HUES6 (cell line): ENCODE measurements around the gene ST8SIA4.

Experiments
- H3K27ac ChIP-seq: 2 replicates; pipeline ENCODE4 v1.7.0; 2013; ENCODE audit warnings: low read depth, mild to moderate bottlenecking, low read length, inconsistent platforms
- H3K27me3 ChIP-seq: 2 replicates; pipeline ENCODE4 v1.6.1; 2013; ENCODE audit warnings: low read length; ENCODE audit not compliant: control insufficient read depth, insufficient read depth
- H3K36me3 ChIP-seq: 2 replicates; pipeline ENCODE4 v1.6.1; 2013; ENCODE audit warnings: low read length; ENCODE audit not compliant: control insufficient read depth, insufficient read depth
- H3K4me1 ChIP-seq: 2 replicates; pipeline ENCODE4 v1.6.1; 2013; ENCODE audit warnings: low read length; ENCODE audit not compliant: control insufficient read depth, insufficient read depth
- H3K4me3 ChIP-seq: 2 replicates; pipeline ENCODE4 v1.5.1; 2013; ENCODE audit warnings: low read depth, low read length
- H3K9ac ChIP-seq: one replicate; pipeline ENCODE4 v1.6.1; 2013; ENCODE audit warnings: mild to moderate bottlenecking, low read length
- H3K9me3 ChIP-seq: 2 replicates; pipeline ENCODE4 v1.6.1; 2013; ENCODE audit warnings: low read depth, low read length; ENCODE audit not compliant: control insufficient read depth, insufficient read depth

Gene ST8SIA4

DNA sequence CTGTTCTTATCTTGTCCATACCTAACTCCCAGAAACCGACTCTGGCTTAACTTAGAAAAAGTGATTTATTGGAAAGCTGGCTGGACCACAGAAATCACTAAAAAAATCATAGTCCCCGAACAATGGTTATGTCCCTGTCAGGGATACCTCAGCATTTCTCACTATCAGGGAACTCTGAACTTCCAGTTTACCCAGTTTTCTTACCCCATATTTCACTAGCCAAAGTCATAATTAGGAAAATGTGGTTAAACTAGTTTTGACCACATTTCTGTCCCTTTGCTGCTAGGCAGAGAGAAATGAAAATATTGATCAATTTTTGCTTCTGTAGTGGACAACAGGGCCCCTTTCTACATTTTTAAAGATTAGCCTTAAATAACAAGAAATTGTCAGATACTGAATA lies 38.2 kb downstream of the ST8SIA4 start:
- no peaks in the 10 kb centered on the region for H3K4me1 ChIP-seq
- H3K27ac ChIP-seq: no peak overlapping the region
- no peak overlapping the region for H3K9ac ChIP-seq
- H3K36me3 ChIP-seq: no peaks in the 10 kb centered on the region
- no peaks in the 10 kb centered on the region for H3K9me3 ChIP-seq
- no peaks in the 10 kb centered on the region for H3K27me3 ChIP-seq
- H3K4me3 ChIP-seq: no peak overlapping the region

GRCh38 chr5:100863739-100864138 lies 39.3 kb downstream of the ST8SIA4 start:
- Histone ChIP-seq H3K36me3 (no peaks in the 10 kb centered on the region), H3K4me3 (no peak overlapping the region), H3K9ac (no peak overlapping the region), H3K27me3 (no peaks in the 10 kb centered on the region), H3K27ac (no peak overlapping the region), H3K4me1 (no peaks in the 10 kb centered on the region), H3K9me3 (no peaks in the 10 kb centered on the region)

DNA sequence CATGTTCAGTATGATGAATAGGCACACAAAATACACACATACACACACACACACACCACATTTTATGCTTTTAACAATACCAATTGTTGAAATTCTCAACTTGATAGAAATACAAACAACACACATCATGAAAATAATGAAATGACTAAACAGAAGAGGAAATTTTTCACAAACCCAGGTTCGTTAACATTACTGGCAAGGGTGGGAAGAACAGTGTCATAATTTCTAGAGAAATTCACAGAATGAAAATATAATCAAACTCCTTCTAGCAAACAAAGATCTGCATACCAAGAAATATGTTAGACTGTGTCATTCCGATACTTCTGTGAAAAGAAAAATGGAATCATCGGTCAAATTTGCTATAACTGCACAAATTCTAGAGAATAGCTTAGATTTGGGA lies 41.9 kb downstream of the ST8SIA4 start:
- Histone ChIP-seq H3K36me3 (no peaks in the 10 kb centered on the region), H3K4me1 (no peaks in the 10 kb centered on the region), H3K27me3 (no peaks in the 10 kb centered on the region)

GRCh38 chr5:100860407-100860806 lies 42.7 kb downstream of the ST8SIA4 start:
- H3K27ac ChIP-seq: no peak overlapping the region
- H3K27me3 ChIP-seq: no peaks in the 10 kb centered on the region
- H3K36me3 ChIP-seq: no peaks in the 10 kb centered on the region
- H3K4me1 ChIP-seq: no peaks in the 10 kb centered on the region
- H3K9ac ChIP-seq: no peak overlapping the region
- no peak overlapping the region for H3K4me3 ChIP-seq
- H3K9me3 ChIP-seq: no peaks in the 10 kb centered on the region

More for the DNA sequence above, 41.9 kb downstream of the ST8SIA4 start:
- no peak overlapping the region for H3K9ac ChIP-seq
- H3K27ac ChIP-seq: no peak overlapping the region
- no peak overlapping the region for H3K4me3 ChIP-seq
- H3K9me3 ChIP-seq: no peaks in the 10 kb centered on the region

- no peak overlapping the region for H3K9ac ChIP-seq
- H3K27me3 ChIP-seq: no peaks in the 10 kb centered on the region
- no peaks in the 10 kb centered on the region for H3K36me3 ChIP-seq
- H3K4me1 ChIP-seq: no peaks in the 10 kb centered on the region
- H3K27ac ChIP-seq: no peak overlapping the region
- H3K9me3 ChIP-seq: no peaks in the 10 kb centered on the region
- H3K4me3 ChIP-seq: no peak overlapping the region
Measured at GRCh38 chr5:100858987-100859545, 44.0 kb downstream of the ST8SIA4 start.

- Histone ChIP-seq H3K9ac (no peak overlapping the region), H3K36me3 (no peaks in the 10 kb centered on the region), H3K27me3 (no peaks in the 10 kb centered on the region), H3K4me3 (no peak overlapping the region), H3K27ac (no peak overlapping the region), H3K4me1 (no peaks in the 10 kb centered on the region), H3K9me3 (no peaks in the 10 kb centered on the region)
Measured at GRCh38 chr5:100856462-100856861, 46.6 kb downstream of the ST8SIA4 start.

GRCh38 chr5:100855937-100856430 lies 47.1 kb downstream of the ST8SIA4 start:
- Histone ChIP-seq H3K9ac (no peak overlapping the region), H3K27me3 (no peaks in the 10 kb centered on the region), H3K4me1 (no peaks in the 10 kb centered on the region), H3K36me3 (no peaks in the 10 kb centered on the region), H3K27ac (no peak overlapping the region), H3K9me3 (no peaks in the 10 kb centered on the region), H3K4me3 (no peak overlapping the region)

- no peak overlapping the region for H3K4me3 ChIP-seq
- H3K27me3 ChIP-seq: no peaks in the 10 kb centered on the region
- no peaks in the 10 kb centered on the region for H3K36me3 ChIP-seq
- no peak overlapping the region for H3K9ac ChIP-seq
- H3K27ac ChIP-seq: no peak overlapping the region
- no peaks in the 10 kb centered on the region for H3K9me3 ChIP-seq
- H3K4me1 ChIP-seq: no peaks in the 10 kb centered on the region
Measured at GRCh38 chr5:100855295-100855694, 47.8 kb downstream of the ST8SIA4 start.

DNA sequence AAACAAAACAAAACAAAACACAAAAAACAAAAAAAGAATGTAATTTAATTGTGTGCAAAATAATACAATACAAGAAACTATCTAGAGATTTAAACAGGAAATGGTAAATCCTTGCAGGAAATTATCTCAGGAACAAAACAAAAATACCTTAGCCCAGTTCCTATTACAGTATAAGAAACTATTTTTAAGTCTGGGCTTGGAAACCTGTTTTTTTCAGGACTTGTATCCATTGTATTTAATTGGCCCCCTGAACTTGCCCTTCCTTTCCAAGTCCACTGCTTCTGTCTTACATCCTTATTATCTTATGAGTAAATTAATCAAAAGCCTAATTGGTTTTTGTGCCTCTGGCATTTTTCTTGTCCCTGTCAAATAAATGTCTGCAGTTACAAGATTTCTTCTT lies 48.5 kb downstream of the ST8SIA4 start:
- H3K4me3 ChIP-seq: no peak overlapping the region
- no peaks in the 10 kb centered on the region for H3K36me3 ChIP-seq
- no peaks in the 10 kb centered on the region for H3K27me3 ChIP-seq
- H3K27ac ChIP-seq: no peak overlapping the region
- no peaks in the 10 kb centered on the region for H3K4me1 ChIP-seq
- H3K9me3 ChIP-seq: no peaks in the 10 kb centered on the region
- no peak overlapping the region for H3K9ac ChIP-seq

DNA sequence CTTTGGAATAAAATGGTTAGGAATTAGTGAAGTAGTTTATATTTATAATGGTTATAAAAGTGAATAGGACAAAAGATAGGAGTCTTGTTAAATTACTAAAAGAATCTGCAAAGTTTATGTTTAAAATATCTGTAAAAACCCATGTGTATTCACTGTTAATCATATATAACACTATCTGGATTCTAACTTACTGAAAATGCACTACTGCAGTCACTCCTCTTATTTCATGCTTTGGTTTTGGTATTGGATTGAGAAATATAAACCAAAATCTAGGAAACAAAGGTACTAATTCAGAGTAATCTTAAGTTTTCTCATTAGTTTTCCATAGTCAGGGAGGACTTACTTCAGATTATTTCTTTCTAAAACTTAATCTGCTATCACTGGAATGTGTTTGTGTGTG lies 49.5 kb downstream of the ST8SIA4 start:
- Histone ChIP-seq H3K4me3 (no peak overlapping the region), H3K4me1 (no peaks in the 10 kb centered on the region), H3K27ac (no peak overlapping the region), H3K9ac (no peak overlapping the region), H3K36me3 (no peaks in the 10 kb centered on the region), H3K9me3 (no peaks in the 10 kb centered on the region), H3K27me3 (no peaks in the 10 kb centered on the region)

DNA sequence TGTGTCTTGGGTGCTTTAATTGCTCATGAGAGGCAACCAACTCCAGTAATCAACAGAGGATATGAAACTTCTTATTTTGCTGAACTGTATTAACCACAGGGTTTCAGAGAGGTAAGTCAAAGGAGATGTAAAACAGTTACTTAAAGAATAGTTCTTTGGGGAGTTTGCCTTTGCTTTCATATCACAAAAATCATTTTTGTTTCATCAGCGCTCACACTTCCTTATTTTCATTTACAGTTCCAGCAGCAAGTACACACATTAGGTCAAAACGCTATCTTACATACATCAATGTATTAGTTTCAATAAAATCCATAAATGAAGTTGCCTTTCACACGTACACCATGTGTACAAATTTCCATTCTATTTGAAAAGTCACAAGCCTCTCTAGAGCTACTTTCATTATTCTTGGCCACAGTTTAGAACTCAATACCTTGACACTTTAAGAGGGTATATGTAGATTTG lies 50.1 kb downstream of the ST8SIA4 start:
- no peaks in the 10 kb centered on the region for H3K9me3 ChIP-seq
- no peaks in the 10 kb centered on the region for H3K4me1 ChIP-seq
- no peaks in the 10 kb centered on the region for H3K36me3 ChIP-seq
- no peak overlapping the region for H3K4me3 ChIP-seq
- H3K9ac ChIP-seq: no peak overlapping the region
- no peaks in the 10 kb centered on the region for H3K27me3 ChIP-seq
- no peak overlapping the region for H3K27ac ChIP-seq

DNA sequence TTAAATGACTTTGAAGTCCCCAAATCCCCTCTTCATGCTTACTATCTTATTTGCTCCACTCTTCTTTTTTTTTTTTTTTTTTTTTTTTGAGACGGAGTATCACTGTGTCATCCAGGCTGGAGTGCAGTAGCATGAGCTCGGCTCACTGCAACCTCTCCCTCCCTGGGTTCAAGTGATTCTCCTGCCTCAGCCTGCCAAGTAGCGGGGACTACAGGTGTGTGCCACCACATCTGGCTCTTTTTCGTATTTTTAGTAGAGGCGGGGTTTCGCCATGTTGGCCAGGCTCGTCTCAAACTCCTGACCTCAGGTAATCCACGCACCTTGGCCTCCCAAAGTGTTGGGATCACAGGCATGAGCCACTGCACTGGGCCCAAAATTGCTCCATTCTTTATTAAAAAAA lies 51.0 kb downstream of the ST8SIA4 start:
- H3K4me3 ChIP-seq: no peak overlapping the region
- H3K27ac ChIP-seq: no peak overlapping the region
- no peaks in the 10 kb centered on the region for H3K9me3 ChIP-seq
- H3K9ac ChIP-seq: no peak overlapping the region
- H3K36me3 ChIP-seq: no peaks in the 10 kb centered on the region
- no peaks in the 10 kb centered on the region for H3K4me1 ChIP-seq
- H3K27me3 ChIP-seq: no peaks in the 10 kb centered on the region
